ENCODE results near the gene IMPA2. TPM values are rescaled to one million over a fixed set of nuclear protein-coding genes. Genes with fewer than 3 reads are reported as not detected.

The IMPA2 gene
- total and polyA plus RNA-seq, 2 experiments from 2014 or later = 75.6 to 130 TPM

DNA sequence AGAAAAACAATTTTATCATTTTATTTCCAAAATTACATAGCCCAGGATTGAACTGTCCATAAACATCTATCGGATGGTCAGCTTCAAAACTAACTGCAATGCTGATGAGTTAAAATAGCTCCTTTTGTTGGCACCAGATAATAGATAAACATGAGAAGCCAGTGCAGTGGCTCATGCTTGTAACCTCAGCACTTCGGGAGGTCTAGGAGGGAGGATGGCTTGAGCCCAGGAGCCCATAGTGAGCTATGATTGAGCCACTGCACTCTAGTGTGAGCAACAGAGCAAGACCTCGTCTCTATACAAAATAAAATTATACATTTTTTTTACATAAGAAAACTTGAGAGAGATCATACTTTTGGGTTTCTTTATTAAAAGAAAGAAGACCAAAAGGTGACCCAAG is 34.6 kb upstream of the IMPA2 start:
- Histone ChIP-seq H2AFZ (peak overlapping the region; percentile 24), H3K9me2 (replicated peaks; ENCODE audit: insufficient read depth) (no peaks in the 10 kb centered on the region), H3K4me2 (peak overlapping the region; percentile 74), H3K36me3 (replicated peaks; ENCODE audit: insufficient read depth, low read depth) (no peaks in the 10 kb centered on the region), H3K4me1 (ENCODE audit: insufficient read depth) (peaks cover 32% of the 10 kb centered on the region), H3K9me3 (ENCODE audit: low read depth) (no peaks in the 10 kb centered on the region), H4K20me1 (ENCODE audit: insufficient read depth, poor library complexity, severe bottlenecking) (no peaks in the 10 kb centered on the region), H3K79me2 (no peaks in the 10 kb centered on the region), H3K27me3 (no peaks in the 10 kb centered on the region), H3K27ac (peak overlapping the region; percentile 94), H3K4me3 (no peak overlapping the region)
- TF ChIP-seq EZH2phosphoT487 (IDR thresholded peaks at IDR 0.05; ENCODE audit: low read depth, severe bottlenecking, unreplicated experiment) = no peak
- TF ChIP-seq, protein P1, sequence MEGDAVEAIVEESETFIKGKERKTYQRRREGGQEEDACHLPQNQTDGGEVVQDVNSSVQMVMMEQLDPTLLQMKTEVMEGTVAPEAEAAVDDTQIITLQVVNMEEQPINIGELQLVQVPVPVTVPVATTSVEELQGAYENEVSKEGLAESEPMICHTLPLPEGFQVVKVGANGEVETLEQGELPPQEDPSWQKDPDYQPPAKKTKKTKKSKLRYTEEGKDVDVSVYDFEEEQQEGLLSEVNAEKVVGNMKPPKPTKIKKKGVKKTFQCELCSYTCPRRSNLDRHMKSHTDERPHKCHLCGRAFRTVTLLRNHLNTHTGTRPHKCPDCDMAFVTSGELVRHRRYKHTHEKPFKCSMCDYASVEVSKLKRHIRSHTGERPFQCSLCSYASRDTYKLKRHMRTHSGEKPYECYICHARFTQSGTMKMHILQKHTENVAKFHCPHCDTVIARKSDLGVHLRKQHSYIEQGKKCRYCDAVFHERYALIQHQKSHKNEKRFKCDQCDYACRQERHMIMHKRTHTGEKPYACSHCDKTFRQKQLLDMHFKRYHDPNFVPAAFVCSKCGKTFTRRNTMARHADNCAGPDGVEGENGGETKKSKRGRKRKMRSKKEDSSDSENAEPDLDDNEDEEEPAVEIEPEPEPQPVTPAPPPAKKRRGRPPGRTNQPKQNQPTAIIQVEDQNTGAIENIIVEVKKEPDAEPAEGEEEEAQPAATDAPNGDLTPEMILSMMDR (IDR thresholded peaks at IDR 0.05; ENCODE audit: poor library complexity) = no peak
- TF ChIP-seq EZH2 (IDR thresholded peaks at IDR 0.05; ENCODE audit: borderline replicate concordance) = no peak
- WGBS (ENCODE audit: low lambda C conversion rate, missing lambda C conversion rate) = 34% methylated on average over 3 of the region's 3 CpGs
- DNase-seq (ENCODE audit: low spot score) = no peak

DNA sequence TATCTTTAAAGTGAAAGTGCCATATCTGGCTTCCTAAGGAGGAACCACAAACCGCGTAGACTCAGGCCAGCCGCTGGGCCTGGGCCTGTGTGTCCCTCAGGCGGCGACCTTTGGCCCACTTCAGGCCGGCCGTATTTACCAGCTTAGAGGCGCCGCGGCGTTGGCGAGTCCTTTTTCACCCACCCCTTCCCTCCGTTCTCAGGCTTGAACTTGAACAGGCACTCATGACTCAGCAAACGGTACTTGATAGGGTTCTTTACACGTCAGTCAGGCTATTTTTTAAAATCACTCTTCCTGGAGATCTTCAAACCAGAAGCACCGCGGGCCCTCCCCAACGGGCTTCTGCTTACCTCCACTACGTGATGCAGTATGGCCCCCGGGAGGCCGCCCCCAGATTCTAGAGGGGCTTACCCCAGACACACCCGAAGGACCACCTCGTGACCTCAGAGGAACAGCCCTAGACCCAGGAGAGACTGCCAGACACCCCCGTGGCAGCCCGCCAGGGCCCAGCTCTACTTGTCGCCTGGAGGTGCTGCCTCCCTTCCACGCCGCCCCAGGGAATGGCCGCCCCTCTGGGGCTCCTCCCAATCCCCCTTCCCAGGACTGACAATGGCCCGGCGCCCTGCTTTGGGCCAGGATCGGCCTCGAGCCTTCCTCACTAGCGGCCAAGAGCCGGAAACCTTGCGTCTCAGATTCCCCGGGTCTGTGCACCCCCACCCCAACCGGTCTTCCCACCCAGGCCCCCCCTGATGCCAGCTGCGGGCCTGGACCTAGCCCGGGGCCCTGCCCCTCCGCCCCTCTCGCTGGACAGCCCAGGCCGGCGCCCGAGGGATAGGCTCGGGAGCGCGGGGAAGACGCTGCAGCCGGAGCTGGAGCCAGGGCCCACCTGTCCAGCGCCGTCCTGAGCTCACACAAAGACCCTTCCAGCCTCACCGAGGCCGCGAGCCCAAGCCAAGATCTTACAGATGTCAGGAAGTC is 33.8 kb upstream of the IMPA2 start:
- Histone ChIP-seq H3K9me2 (replicated peaks; ENCODE audit: insufficient read depth) (no peaks in the 10 kb centered on the region), H3K9me3 (ENCODE audit: low read depth) (no peaks in the 10 kb centered on the region), H3K27ac (peak overlapping the region; percentile 94), H3K36me3 (replicated peaks; ENCODE audit: insufficient read depth, low read depth) (no peaks in the 10 kb centered on the region), H3K4me1 (ENCODE audit: insufficient read depth) (peaks cover 34% of the 10 kb centered on the region), H2AFZ (peak overlapping the region; percentile 79), H3K4me3 (no peak overlapping the region), H3K27me3 (no peaks in the 10 kb centered on the region), H3K79me2 (no peaks in the 10 kb centered on the region), H3K4me2 (peak overlapping the region; percentile 74), H4K20me1 (ENCODE audit: insufficient read depth, poor library complexity, severe bottlenecking) (no peaks in the 10 kb centered on the region)
- TF ChIP-seq, protein P1 (IDR thresholded peaks at IDR 0.05; ENCODE audit: poor library complexity) = no peak
- TF ChIP-seq EZH2phosphoT487 (IDR thresholded peaks at IDR 0.05; ENCODE audit: low read depth, severe bottlenecking, unreplicated experiment) (no peak), EZH2 (IDR thresholded peaks at IDR 0.05; ENCODE audit: borderline replicate concordance) (no peak)
- 22% methylated on average over 43 of the region's 55 CpGs for WGBS (ENCODE audit: low lambda C conversion rate, missing lambda C conversion rate)
- peak; percentile 95 for DNase-seq (ENCODE audit: low spot score)

DNA sequence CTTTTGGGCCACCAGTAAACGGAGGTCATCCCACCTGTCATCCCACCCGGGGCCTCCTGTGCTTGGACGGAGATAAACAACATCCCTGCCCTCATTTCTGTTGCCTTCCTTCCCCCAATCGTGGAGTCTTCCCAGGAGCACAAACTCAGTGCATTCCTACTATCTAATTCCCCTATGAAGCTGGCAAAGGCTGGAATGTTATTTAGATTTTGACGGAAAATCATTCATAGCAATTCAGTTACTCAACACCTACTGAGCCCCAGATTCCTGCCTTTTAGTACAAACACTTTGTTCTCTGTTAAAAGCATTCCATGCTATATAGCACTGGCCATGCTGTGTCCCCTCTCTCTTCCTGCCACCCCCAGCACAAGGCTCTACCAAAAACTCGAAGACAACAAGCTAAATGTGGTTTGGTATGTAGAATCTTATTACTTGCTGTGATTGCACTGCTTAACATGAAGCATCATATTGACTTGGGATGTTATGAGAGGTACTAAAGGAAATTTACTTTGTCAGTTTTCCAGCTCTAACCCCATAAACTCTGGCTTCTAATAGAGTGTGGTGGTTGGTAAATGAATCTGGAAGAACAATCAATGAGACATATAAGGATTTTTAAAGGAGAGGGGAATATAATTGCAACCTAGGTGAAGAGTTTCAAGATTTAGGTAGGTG is 32.3 kb upstream of the IMPA2 start:
- no peaks in the 10 kb centered on the region for H3K9me3 ChIP-seq (ENCODE audit: low read depth)
- no peaks in the 10 kb centered on the region for H3K9me2 ChIP-seq (replicated peaks; ENCODE audit: insufficient read depth)
- DNase-seq (ENCODE audit: low spot score) = no peak
- no peak for TF ChIP-seq EZH2phosphoT487 (IDR thresholded peaks at IDR 0.05; ENCODE audit: low read depth, severe bottlenecking, unreplicated experiment)
- TF ChIP-seq EZH2 (IDR thresholded peaks at IDR 0.05; ENCODE audit: borderline replicate concordance) = no peak
- TF ChIP-seq, protein P1 (IDR thresholded peaks at IDR 0.05; ENCODE audit: poor library complexity) = no peak
- no peaks in the 10 kb centered on the region for H3K27me3 ChIP-seq
- no peak overlapping the region for H2AFZ ChIP-seq
- H3K4me2 ChIP-seq = no peak overlapping the region
- no peaks in the 10 kb centered on the region for H4K20me1 ChIP-seq (ENCODE audit: insufficient read depth, poor library complexity, severe bottlenecking)
- H3K4me1 ChIP-seq (ENCODE audit: insufficient read depth) = peaks cover 36% of the 10 kb centered on the region
- no peaks in the 10 kb centered on the region for H3K79me2 ChIP-seq
- no peak overlapping the region for H3K4me3 ChIP-seq
- H3K36me3 ChIP-seq (replicated peaks; ENCODE audit: insufficient read depth, low read depth) = no peaks in the 10 kb centered on the region
- H3K27ac ChIP-seq = peak overlapping the region; percentile 39
- 49% methylated on average over 6 of the region's 6 CpGs for WGBS (ENCODE audit: low lambda C conversion rate, missing lambda C conversion rate)

Data from hepatocyte (in vitro differentiated cells).